Keratinocyte (primary cell): ENCODE measurements around the gene ITGA11. TPM values are rescaled to one million over a fixed set of nuclear protein-coding genes. Genes with fewer than 3 reads are reported as not detected.

ENCODE experiments used
- DNase-seq: peaks from one replicate; pipeline ENCODE4 v3.0.0-alpha.2; 2011; ENCODE audit warnings: low read depth, missing footprints, low spot score
- FAIRE-seq: peaks from 2 replicates; lab custom pipeline; 2011; peaks lifted over from hg19 to GRCh38; lab: Jason Lieb, UNC
- H2AFZ ChIP-seq: 2 replicates; pipeline ENCODE4 v1.6.0; 2012; ENCODE audit warnings: low read length, control low read depth, inconsistent platforms; ENCODE audit not compliant: control insufficient read depth
- H3K27ac ChIP-seq: 2 replicates; pipeline ENCODE4 v1.5.1; 2011; ENCODE audit warnings: low read length; ENCODE audit not compliant: control insufficient read depth, insufficient read depth
- H3K27me3 ChIP-seq: 3 replicates; pipeline ENCODE4 v1.6.0; 2011; ENCODE audit warnings: low read length; ENCODE audit not compliant: control insufficient read depth, insufficient read depth; ENCODE audit errors: extremely low read depth
- H3K36me3 ChIP-seq, 2 experiments: 2 replicates in 1 of 2; 3 replicates in 1 of 2; pipeline ENCODE4 v1.5.1; 2011; ENCODE audit warnings: low read length in 2 of 2, mild to moderate bottlenecking in 1 of 2; ENCODE audit not compliant: control insufficient read depth in 2 of 2, insufficient read depth in 2 of 2; ENCODE audit errors: extremely low read depth in 1 of 2
- H3K4me1 ChIP-seq: 3 replicates; pipeline ENCODE4 v1.5.1; 2011; ENCODE audit warnings: low read length; ENCODE audit not compliant: control insufficient read depth, insufficient read depth; ENCODE audit errors: extremely low read depth
- H3K4me2 ChIP-seq: 3 replicates; pipeline ENCODE4 v1.6.0; 2011; ENCODE audit warnings: low read depth, low read length; ENCODE audit not compliant: control insufficient read depth, insufficient read depth; ENCODE audit errors: extremely low read depth
- H3K4me3 ChIP-seq, 3 experiments: fragments of 200-600 bp in 1 of 3; sonication (generic) in 1 of 3; 2 replicates in 2 of 3; 3 replicates in 1 of 3; pipeline ENCODE4 v1.5.1; 2011 to 2016; ENCODE audit warnings: low read length in 3 of 3, mild to moderate bottlenecking in 3 of 3, control low read depth in 2 of 3, inconsistent platforms in 1 of 3, low read depth in 1 of 3, mixed read lengths in 1 of 3, mixed run types in 1 of 3, moderate library complexity in 1 of 3; ENCODE audit not compliant: control insufficient read depth in 2 of 3, insufficient read depth in 2 of 3; ENCODE audit errors: extremely low read depth in 1 of 3
- H3K79me2 ChIP-seq: 2 replicates; pipeline ENCODE4 v1.6.0; 2012; ENCODE audit warnings: low read length; ENCODE audit not compliant: control insufficient read depth, insufficient read depth
- H3K9ac ChIP-seq: 3 replicates; pipeline ENCODE4 v1.6.0; 2011; ENCODE audit warnings: low read length; ENCODE audit not compliant: control insufficient read depth, insufficient read depth; ENCODE audit errors: extremely low read depth
- H3K9me1 ChIP-seq: 3 replicates; pipeline ENCODE4 v1.6.0; 2011; ENCODE audit warnings: low read length; ENCODE audit not compliant: control insufficient read depth, insufficient read depth; ENCODE audit errors: extremely low read depth
- H3K9me3 ChIP-seq: 2 replicates; pipeline ENCODE4 v1.5.1; 2012; ENCODE audit warnings: low read depth, low read length; ENCODE audit not compliant: control insufficient read depth
- H4K20me1 ChIP-seq: 3 replicates; pipeline ENCODE4 v1.6.0; 2011; ENCODE audit warnings: low read length; ENCODE audit not compliant: control insufficient read depth, insufficient read depth; ENCODE audit errors: extremely low read depth
- EZH2 ChIP-seq: IDR thresholded peaks from one replicate; pipeline ENCODE4 v1.6.1; 2012; ENCODE audit warnings: inconsistent platforms, mild to moderate bottlenecking, low read length, moderate library complexity
- dilution Hi-C: fragments of 300-500 bp; cut with MboI; formaldehyde crosslinking; loops from one replicate; pipeline ENCODE4 v1.7.0; 2020; ENCODE audit warnings: low sequenced_read_pairs; ENCODE audit not compliant: extremely low pct_ligation_motif_present
- polyA plus RNA-seq, 5 experiments: library from polyadenylated mRNA; depleted of rRNA in 3 of 5; stranded (reverse) in 3 of 5; stranded (forward) in 1 of 5; unstranded in 1 of 5; fragments of >200 nt; gene quantifications; 1 replicate in 1 of 5; 2 replicates in 3 of 5; 3 replicates in 1 of 5; pipeline versions ENCODE4 v1.2.1 to v1.2.3, GENCODE V29; 2011 to 2012; ENCODE audit warnings: missing spikeins in 2 of 5, low read depth in 1 of 5, low replicate concordance in 1 of 5
- TF ChIP-seq, protein P1 (sequence below), 3 experiments: IDR thresholded peaks in 1 of 3; conservative IDR thresholded peaks in 1 of 3; optimal IDR thresholded peaks in 1 of 3; 2 replicates in 2 of 3; 3 replicates in 1 of 3; pipeline versions ENCODE3 to v1.5.1; 2011; ENCODE audit warnings: low read length in 3 of 3, mild to moderate bottlenecking in 3 of 3, moderate library complexity in 2 of 3, control low read depth in 1 of 3, inconsistent platforms in 1 of 3; ENCODE audit not compliant: insufficient read depth in 2 of 3; ENCODE audit errors: extremely low read depth in 1 of 3

The ITGA11 gene
- polyA plus RNA-seq, 1 donor (not counting 4 experiments of a cell fraction or from before 2014, with no cell fraction given) = not detected

- H3K4me2 ChIP-seq = no peak overlapping the region
- no peak overlapping the region for H3K4me3 ChIP-seq
- no peaks in the 10 kb centered on the region for H3K9me3 ChIP-seq
- H3K36me3 ChIP-seq = no peaks in the 10 kb centered on the region
- TF ChIP-seq, protein P1, sequence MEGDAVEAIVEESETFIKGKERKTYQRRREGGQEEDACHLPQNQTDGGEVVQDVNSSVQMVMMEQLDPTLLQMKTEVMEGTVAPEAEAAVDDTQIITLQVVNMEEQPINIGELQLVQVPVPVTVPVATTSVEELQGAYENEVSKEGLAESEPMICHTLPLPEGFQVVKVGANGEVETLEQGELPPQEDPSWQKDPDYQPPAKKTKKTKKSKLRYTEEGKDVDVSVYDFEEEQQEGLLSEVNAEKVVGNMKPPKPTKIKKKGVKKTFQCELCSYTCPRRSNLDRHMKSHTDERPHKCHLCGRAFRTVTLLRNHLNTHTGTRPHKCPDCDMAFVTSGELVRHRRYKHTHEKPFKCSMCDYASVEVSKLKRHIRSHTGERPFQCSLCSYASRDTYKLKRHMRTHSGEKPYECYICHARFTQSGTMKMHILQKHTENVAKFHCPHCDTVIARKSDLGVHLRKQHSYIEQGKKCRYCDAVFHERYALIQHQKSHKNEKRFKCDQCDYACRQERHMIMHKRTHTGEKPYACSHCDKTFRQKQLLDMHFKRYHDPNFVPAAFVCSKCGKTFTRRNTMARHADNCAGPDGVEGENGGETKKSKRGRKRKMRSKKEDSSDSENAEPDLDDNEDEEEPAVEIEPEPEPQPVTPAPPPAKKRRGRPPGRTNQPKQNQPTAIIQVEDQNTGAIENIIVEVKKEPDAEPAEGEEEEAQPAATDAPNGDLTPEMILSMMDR (optimal IDR thresholded peaks at IDR 0.05 in 1 of 3, IDR thresholded peaks at IDR 0.05 in 1 of 3, conservative IDR thresholded peaks at IDR 0.05 in 1 of 3; ENCODE audit: extremely low read depth in 1 of 3, insufficient read depth in 2 of 3, low read length in 3 of 3) = no peak
- TF ChIP-seq EZH2 = no peak
- H2AFZ ChIP-seq = no peak overlapping the region
- no peak for FAIRE-seq
- H3K9me1 ChIP-seq = no peaks in the 10 kb centered on the region
- no peak overlapping the region for H3K27ac ChIP-seq
- no peaks in the 10 kb centered on the region for H3K79me2 ChIP-seq
- H3K27me3 ChIP-seq = no peaks in the 10 kb centered on the region
- H3K9ac ChIP-seq = no peak overlapping the region
- DNase-seq = no peak
- dilution Hi-C loops = no loop called here
- no peaks in the 10 kb centered on the region for H4K20me1 ChIP-seq
- H3K4me1 ChIP-seq = peaks cover 37% of the 10 kb centered on the region
Measured at GRCh38 chr15:68261980-68262379, 170.0 kb downstream of the ITGA11 start.

- H3K4me3 ChIP-seq = no peak overlapping the region
- no peaks in the 10 kb centered on the region for H3K27me3 ChIP-seq
- H3K9me3 ChIP-seq = no peaks in the 10 kb centered on the region
- no peaks in the 10 kb centered on the region for H3K9me1 ChIP-seq
- no peak overlapping the region for H3K4me2 ChIP-seq
- peaks cover 44% of the 10 kb centered on the region for H3K4me1 ChIP-seq
- no peaks in the 10 kb centered on the region for H3K36me3 ChIP-seq
- no peaks in the 10 kb centered on the region for H3K79me2 ChIP-seq
- no peak for FAIRE-seq
- H4K20me1 ChIP-seq = no peaks in the 10 kb centered on the region
- no peak overlapping the region for H3K27ac ChIP-seq
- dilution Hi-C loops = no loop called here
- TF ChIP-seq, protein P1 (optimal IDR thresholded peaks at IDR 0.05 in 1 of 3, IDR thresholded peaks at IDR 0.05 in 1 of 3, conservative IDR thresholded peaks at IDR 0.05 in 1 of 3; ENCODE audit: extremely low read depth in 1 of 3, insufficient read depth in 2 of 3, low read length in 3 of 3) = no peak
- no peak for TF ChIP-seq EZH2
- H3K9ac ChIP-seq = no peak overlapping the region
- DNase-seq = no peak
- no peak overlapping the region for H2AFZ ChIP-seq
Measured at GRCh38 chr15:68261241-68261640, 170.7 kb downstream of the ITGA11 start.
